OCI-LY1 (cell line): ENCODE results near the gene ERCC2.

Source experiments
- H2AFZ ChIP-seq: fragments of 200-600 bp; sonication (generic), shearing (Covaris generic); 2 replicates; pipeline ENCODE4 v1.6.0; 2014; ENCODE audit warnings: antibody characterized with exemption, mild to moderate bottlenecking, low read length
- H3F3A ChIP-seq: fragments of 200-600 bp; sonication (generic), shearing (Covaris generic); 2 replicates; pipeline ENCODE4 v1.6.0; 2014; ENCODE audit warnings: mild to moderate bottlenecking, antibody characterized with exemption, low read length, moderate library complexity; ENCODE audit not compliant: insufficient read depth
- H3K27ac ChIP-seq: fragments of 200-600 bp; sonication (generic); 2 replicates; pipeline ENCODE4 v1.5.1; 2014; ENCODE audit warnings: low read length, mixed run types, mild to moderate bottlenecking, low read depth; ENCODE audit not compliant: poor library complexity, severe bottlenecking
- H3K27me3 ChIP-seq: fragments of 200-600 bp; sonication (generic); 2 replicates; pipeline ENCODE4 v1.6.0; 2014; ENCODE audit warnings: antibody characterized with exemption, mild to moderate bottlenecking, low read length, moderate library complexity; ENCODE audit not compliant: insufficient read depth
- H3K36me3 ChIP-seq: fragments of 200-600 bp; sonication (generic); 2 replicates; pipeline ENCODE4 v1.6.1; 2014; ENCODE audit warnings: mild to moderate bottlenecking, antibody characterized with exemption, low read length, moderate library complexity, mixed read lengths; ENCODE audit not compliant: insufficient read depth
- H3K4me1 ChIP-seq: fragments of 200-600 bp; sonication (generic); 2 replicates; pipeline ENCODE4 v1.5.1; 2014; ENCODE audit warnings: mild to moderate bottlenecking, low read length, moderate library complexity; ENCODE audit not compliant: insufficient read depth, severe bottlenecking
- H3K4me2 ChIP-seq: fragments of 200-600 bp; sonication (generic), shearing (Covaris generic); 2 replicates; pipeline ENCODE4 v1.6.1; 2014; ENCODE audit warnings: low read length
- H3K4me3 ChIP-seq: fragments of 200-600 bp; sonication (generic); 2 replicates; pipeline ENCODE4 v1.5.1; 2014; ENCODE audit warnings: low read length, low read depth, mild to moderate bottlenecking, mixed read lengths; ENCODE audit not compliant: poor library complexity, severe bottlenecking
- H3K79me2 ChIP-seq: fragments of 200-600 bp; shearing (Covaris generic); 2 replicates; pipeline ENCODE4 v1.6.1; 2016; ENCODE audit warnings: mixed run types, low read length, mixed read lengths; ENCODE audit not compliant: insufficient read depth
- H3K9ac ChIP-seq: fragments of 200-600 bp; sonication (generic), shearing (Covaris generic); 2 replicates; pipeline ENCODE4 v1.6.1; 2014; ENCODE audit warnings: mild to moderate bottlenecking, low read length, mixed read lengths
- H3K9me2 ChIP-seq: fragments of 200-600 bp; sonication (generic), shearing (Covaris generic); 2 replicates; pipeline ENCODE4 v1.6.1; 2014; ENCODE audit warnings: low read depth, mild to moderate bottlenecking, low read length, mixed read lengths
- H3K9me3 ChIP-seq: fragments of 200-600 bp; shearing (Covaris generic); 2 replicates; pipeline ENCODE4 v1.6.1; 2014; ENCODE audit warnings: low read length, mixed read lengths
- H4K20me1 ChIP-seq: fragments of 200-600 bp; sonication (generic), shearing (Covaris generic); 2 replicates; pipeline ENCODE4 v1.6.0; 2016; ENCODE audit warnings: mild to moderate bottlenecking, low read length; ENCODE audit not compliant: insufficient read depth
- CTCF ChIP-seq: fragments of 200-600 bp; sonication (generic), shearing (Covaris generic); IDR thresholded peaks from 2 replicates; pipeline ENCODE4 v1.5.1; 2017; ENCODE audit warnings: mild to moderate bottlenecking, antibody characterized with exemption, low read length, moderate library complexity, mixed read lengths
- EZH2 ChIP-seq: fragments of 200-600 bp; sonication (generic), shearing (Covaris generic); IDR thresholded peaks from 2 replicates; pipeline ENCODE4 v1.8.0; 2017; ENCODE audit warnings: borderline replicate concordance, mixed run types, mild to moderate bottlenecking, antibody characterized with exemption, low read length, moderate library complexity, mixed read lengths

ERCC2 gene

GRCh38 chr19:45401815-45402214, 31.4 kb upstream of the ERCC2 start:
- Histone ChIP-seq H4K20me1 (no peaks in the 10 kb centered on the region), H3K27me3 (no peaks in the 10 kb centered on the region), H3K4me1 (peaks cover 36% of the 10 kb centered on the region), H3K9me3 (no peaks in the 10 kb centered on the region), H2AFZ (no peak overlapping the region), H3F3A (no peaks in the 10 kb centered on the region), H3K9me2 (no peaks in the 10 kb centered on the region), H3K4me3 (no peak overlapping the region), H3K79me2 (no peaks in the 10 kb centered on the region), H3K4me2 (no peak overlapping the region), H3K36me3 (no peaks in the 10 kb centered on the region), H3K9ac (no peak overlapping the region), H3K27ac (no peak overlapping the region)
- TF ChIP-seq EZH2 (no peak), CTCF (no peak)

- H2AFZ ChIP-seq = no peak overlapping the region
- TF ChIP-seq CTCF (no peak), EZH2 (no peak)
- no peak overlapping the region for H3K27ac ChIP-seq
- no peaks in the 10 kb centered on the region for H3K36me3 ChIP-seq
- H4K20me1 ChIP-seq = no peaks in the 10 kb centered on the region
- no peaks in the 10 kb centered on the region for H3K79me2 ChIP-seq
- no peaks in the 10 kb centered on the region for H3K9me3 ChIP-seq
- no peak overlapping the region for H3K9ac ChIP-seq
- H3K9me2 ChIP-seq = no peaks in the 10 kb centered on the region
- H3F3A ChIP-seq = no peaks in the 10 kb centered on the region
- H3K4me1 ChIP-seq = peaks cover 30% of the 10 kb centered on the region
- no peak overlapping the region for H3K4me3 ChIP-seq
- no peak overlapping the region for H3K4me2 ChIP-seq
- H3K27me3 ChIP-seq = no peaks in the 10 kb centered on the region
These were observed 29.8 kb upstream of the ERCC2 start for GRCh38 chr19:45400192-45400591.

GRCh38 chr19:45395821-45396617, 25.6 kb upstream of the ERCC2 start:
- H3K27ac ChIP-seq = no peak overlapping the region
- H3K36me3 ChIP-seq = no peaks in the 10 kb centered on the region
- no peaks in the 10 kb centered on the region for H4K20me1 ChIP-seq
- H2AFZ ChIP-seq = no peak overlapping the region
- H3K79me2 ChIP-seq = no peaks in the 10 kb centered on the region
- H3K4me3 ChIP-seq = no peak overlapping the region
- no peaks in the 10 kb centered on the region for H3K27me3 ChIP-seq
- H3F3A ChIP-seq = no peaks in the 10 kb centered on the region
- TF ChIP-seq CTCF = no peak
- no peak for TF ChIP-seq EZH2
- no peak overlapping the region for H3K4me2 ChIP-seq
- H3K9me2 ChIP-seq = no peaks in the 10 kb centered on the region
- H3K4me1 ChIP-seq = no peaks in the 10 kb centered on the region
- no peaks in the 10 kb centered on the region for H3K9me3 ChIP-seq
- no peak overlapping the region for H3K9ac ChIP-seq
